Prostate gland (tissue), 2 donors: ENCODE measurements around the gene C19orf33.

Experiments
- POLR2A ChIP-seq: fragments of 450-650 bp; IDR thresholded peaks from one replicate; pipeline ENCODE4 v1.6.1; 2016; ENCODE audit warnings: antibody characterized with exemption, mild to moderate bottlenecking
- TF ChIP-seq, protein P1 (sequence below), 4 experiments: fragments of 200-600 bp in 2 of 4; fragments of 450-650 bp in 2 of 4; sonication (generic) in 2 of 4; IDR thresholded peaks; 1 replicate in 3 of 4; 2 replicates in 1 of 4; pipeline ENCODE4 v1.5.1; 2016 to 2019; ENCODE audit warnings: antibody characterized with exemption in 4 of 4, mild to moderate bottlenecking in 2 of 4, moderate library complexity in 2 of 4

DNA sequence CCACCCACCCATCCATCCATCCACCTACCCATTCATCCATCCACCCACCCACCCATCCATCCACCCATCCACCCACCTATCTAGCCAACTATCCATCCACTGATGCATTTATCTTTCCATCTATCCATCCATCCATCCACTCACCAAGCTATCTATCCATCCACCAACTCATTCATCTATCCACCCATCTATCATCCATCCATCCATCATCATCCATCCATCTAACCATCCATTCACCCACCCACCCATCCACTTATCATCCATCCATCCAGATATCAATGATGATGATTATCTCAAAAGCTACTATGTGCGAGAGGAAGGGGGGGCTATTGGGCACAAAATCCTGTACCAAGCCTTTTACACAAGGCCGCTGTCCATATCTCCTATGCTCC is 6.2 kb downstream of the C19orf33 start:
- TF ChIP-seq, protein P1, sequence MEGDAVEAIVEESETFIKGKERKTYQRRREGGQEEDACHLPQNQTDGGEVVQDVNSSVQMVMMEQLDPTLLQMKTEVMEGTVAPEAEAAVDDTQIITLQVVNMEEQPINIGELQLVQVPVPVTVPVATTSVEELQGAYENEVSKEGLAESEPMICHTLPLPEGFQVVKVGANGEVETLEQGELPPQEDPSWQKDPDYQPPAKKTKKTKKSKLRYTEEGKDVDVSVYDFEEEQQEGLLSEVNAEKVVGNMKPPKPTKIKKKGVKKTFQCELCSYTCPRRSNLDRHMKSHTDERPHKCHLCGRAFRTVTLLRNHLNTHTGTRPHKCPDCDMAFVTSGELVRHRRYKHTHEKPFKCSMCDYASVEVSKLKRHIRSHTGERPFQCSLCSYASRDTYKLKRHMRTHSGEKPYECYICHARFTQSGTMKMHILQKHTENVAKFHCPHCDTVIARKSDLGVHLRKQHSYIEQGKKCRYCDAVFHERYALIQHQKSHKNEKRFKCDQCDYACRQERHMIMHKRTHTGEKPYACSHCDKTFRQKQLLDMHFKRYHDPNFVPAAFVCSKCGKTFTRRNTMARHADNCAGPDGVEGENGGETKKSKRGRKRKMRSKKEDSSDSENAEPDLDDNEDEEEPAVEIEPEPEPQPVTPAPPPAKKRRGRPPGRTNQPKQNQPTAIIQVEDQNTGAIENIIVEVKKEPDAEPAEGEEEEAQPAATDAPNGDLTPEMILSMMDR (IDR thresholded peaks at IDR 0.05): no peak
- no peak for TF ChIP-seq POLR2A
